Hepatocyte (in vitro differentiated cells): Measurements from ENCODE around the gene NUB1. TPM values are rescaled to one million over a fixed set of nuclear protein-coding genes. Genes with fewer than 3 reads are reported as not detected.

Experiments used
- DNase-seq: peaks from one replicate; pipeline ENCODE4 v3.0.0-alpha.2; 2016; ENCODE audit warnings: low spot score
- H2AFZ ChIP-seq: fragments of 200-600 bp; sonication (generic); 2 replicates; pipeline ENCODE4 v1.6.0; 2016; ENCODE audit warnings: antibody characterized with exemption, mild to moderate bottlenecking
- H3K27ac ChIP-seq: fragments of 200-600 bp; sonication (generic); 2 replicates; pipeline ENCODE4 v1.5.1; 2016; ENCODE audit warnings: mild to moderate bottlenecking
- H3K27me3 ChIP-seq: fragments of 200-600 bp; sonication (generic); 2 replicates; pipeline ENCODE4 v1.6.1; 2016
- H3K36me3 ChIP-seq: fragments of 200-600 bp; sonication (generic); replicated peaks from 2 replicates; pipeline ENCODE4 v1.5.1; 2016; ENCODE audit warnings: low read depth; ENCODE audit not compliant: insufficient read depth
- H3K4me1 ChIP-seq: fragments of 200-600 bp; sonication (generic); 2 replicates; pipeline ENCODE4 v1.5.1; 2016; ENCODE audit warnings: mild to moderate bottlenecking, moderate library complexity; ENCODE audit not compliant: insufficient read depth
- H3K4me2 ChIP-seq: fragments of 200-600 bp; sonication (generic); 2 replicates; pipeline ENCODE4 v1.6.0; 2016
- H3K4me3 ChIP-seq: fragments of 200-600 bp; sonication (generic); 2 replicates; pipeline ENCODE4 v1.5.1; 2016; ENCODE audit warnings: mild to moderate bottlenecking
- H3K79me2 ChIP-seq: fragments of 200-600 bp; sonication (generic); 2 replicates; pipeline ENCODE4 v1.6.0; 2017; ENCODE audit warnings: mild to moderate bottlenecking
- H3K9me2 ChIP-seq: fragments of 200-600 bp; sonication (generic); replicated peaks from 2 replicates; pipeline ENCODE4 v1.6.0; 2017; ENCODE audit warnings: mild to moderate bottlenecking; ENCODE audit not compliant: insufficient read depth
- H3K9me3 ChIP-seq: fragments of 200-600 bp; sonication (generic); 2 replicates; pipeline ENCODE4 v1.5.1; 2016; ENCODE audit warnings: low read depth, mild to moderate bottlenecking
- H4K20me1 ChIP-seq: fragments of 200-600 bp; sonication (generic); 2 replicates; pipeline ENCODE4 v1.6.0; 2016; ENCODE audit warnings: mild to moderate bottlenecking; ENCODE audit not compliant: insufficient read depth, poor library complexity, severe bottlenecking
- EZH2 ChIP-seq: fragments of 200-600 bp; sonication (generic); IDR thresholded peaks from 2 replicates; pipeline ENCODE4 v1.6.1; 2016; ENCODE audit warnings: antibody characterized with exemption, mild to moderate bottlenecking, borderline replicate concordance
- EZH2phosphoT487 ChIP-seq: fragments of 200-600 bp; sonication (generic); IDR thresholded peaks from one replicate; pipeline ENCODE4 v1.6.1; 2018; ENCODE audit warnings: antibody characterized with exemption, mild to moderate bottlenecking, low read depth, moderate library complexity; ENCODE audit not compliant: unreplicated experiment, severe bottlenecking
- WGBS: methylation state at CpG from one replicate; pipeline ENCODE4 v1.1.6; 2016; ENCODE audit warnings: low lambda C conversion rate; ENCODE audit errors: missing lambda C conversion rate; 5-methylcytosine and 5-hydroxymethylcytosine counted together
- polyA plus RNA-seq: library from polyadenylated mRNA; unstranded; fragments of >200 nt; fragmentation: Nextera tagmentation; extraction: Ambion mirVana; gene quantifications from 2 replicates; pipeline ENCODE4 v1.2.1, GENCODE V29; 2016
- total RNA-seq: library from RNA; depleted of rRNA; stranded (reverse); fragments of >200 nt; gene quantifications from 2 replicates; pipeline ENCODE4 v1.2.3, GENCODE V29; 2014
- TF ChIP-seq, protein P1 (sequence below): fragments of 200-600 bp; sonication (generic); IDR thresholded peaks from 2 replicates; pipeline ENCODE4 v1.5.1; 2016; ENCODE audit warnings: antibody characterized with exemption, mild to moderate bottlenecking; ENCODE audit not compliant: poor library complexity

Gene NUB1
- total and polyA plus RNA-seq, 2 experiments from 2014 or later: 28.4 to 38.6 TPM

DNA sequence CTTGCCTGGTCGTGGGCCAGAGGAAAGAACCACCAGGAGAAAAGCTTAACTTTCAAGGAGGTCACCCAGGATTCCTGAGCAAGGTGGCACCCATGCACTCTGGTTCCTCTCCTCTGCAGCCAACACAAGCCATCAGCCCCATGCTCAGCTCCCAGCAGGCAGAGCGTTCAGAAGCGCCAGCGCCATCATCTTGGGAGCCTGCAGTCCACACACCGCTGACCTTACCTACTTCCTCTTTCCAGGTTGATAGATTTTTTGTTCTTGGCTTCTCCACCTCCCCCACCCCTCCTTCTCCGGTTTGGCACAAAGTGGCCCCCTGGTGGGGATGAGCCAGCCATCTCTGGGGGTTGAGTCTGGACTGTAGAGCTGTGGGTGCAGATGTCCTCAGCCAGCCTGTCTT is 69.9 kb downstream of the NUB1 start:
- peaks cover 38% of the 10 kb centered on the region for H3K27me3 ChIP-seq

DNA sequence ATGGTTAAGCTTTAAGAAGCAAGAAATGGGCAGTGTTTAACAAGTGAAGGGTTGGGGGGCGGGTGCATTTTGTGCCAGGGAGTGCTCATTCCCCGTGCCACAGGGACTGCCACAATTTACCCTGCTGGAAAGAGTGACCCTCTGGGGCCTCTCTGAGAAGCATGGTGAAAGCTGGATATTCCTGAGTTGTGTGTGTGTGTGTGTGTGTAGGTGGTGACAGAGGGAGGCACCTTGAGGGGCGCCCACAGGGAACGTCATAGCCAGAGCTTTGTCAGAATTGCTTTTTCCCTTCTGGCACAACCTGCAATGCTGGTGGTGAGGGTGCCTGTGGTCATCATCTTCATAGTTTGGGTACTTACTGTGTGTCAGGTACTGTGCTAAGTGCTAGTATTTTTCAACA is 70.7 kb downstream of the NUB1 start:
- 88% methylated on average over 4 of the region's 4 CpGs for WGBS

More for the DNA sequence above, 69.9 kb downstream of the NUB1 start:
- Histone ChIP-seq H3K4me1 (peaks cover 10% of the 10 kb centered on the region), H3K36me3 (no peaks in the 10 kb centered on the region), H3K4me2 (no peak overlapping the region), H3K9me2 (no peaks in the 10 kb centered on the region), H4K20me1 (no peaks in the 10 kb centered on the region), H3K27ac (no peak overlapping the region), H3K9me3 (no peaks in the 10 kb centered on the region), H2AFZ (no peak overlapping the region), H3K79me2 (peaks cover 11% of the 10 kb centered on the region), H3K4me3 (no peak overlapping the region)
- TF ChIP-seq, protein P1, sequence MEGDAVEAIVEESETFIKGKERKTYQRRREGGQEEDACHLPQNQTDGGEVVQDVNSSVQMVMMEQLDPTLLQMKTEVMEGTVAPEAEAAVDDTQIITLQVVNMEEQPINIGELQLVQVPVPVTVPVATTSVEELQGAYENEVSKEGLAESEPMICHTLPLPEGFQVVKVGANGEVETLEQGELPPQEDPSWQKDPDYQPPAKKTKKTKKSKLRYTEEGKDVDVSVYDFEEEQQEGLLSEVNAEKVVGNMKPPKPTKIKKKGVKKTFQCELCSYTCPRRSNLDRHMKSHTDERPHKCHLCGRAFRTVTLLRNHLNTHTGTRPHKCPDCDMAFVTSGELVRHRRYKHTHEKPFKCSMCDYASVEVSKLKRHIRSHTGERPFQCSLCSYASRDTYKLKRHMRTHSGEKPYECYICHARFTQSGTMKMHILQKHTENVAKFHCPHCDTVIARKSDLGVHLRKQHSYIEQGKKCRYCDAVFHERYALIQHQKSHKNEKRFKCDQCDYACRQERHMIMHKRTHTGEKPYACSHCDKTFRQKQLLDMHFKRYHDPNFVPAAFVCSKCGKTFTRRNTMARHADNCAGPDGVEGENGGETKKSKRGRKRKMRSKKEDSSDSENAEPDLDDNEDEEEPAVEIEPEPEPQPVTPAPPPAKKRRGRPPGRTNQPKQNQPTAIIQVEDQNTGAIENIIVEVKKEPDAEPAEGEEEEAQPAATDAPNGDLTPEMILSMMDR: no peak
- TF ChIP-seq EZH2: no peak
- TF ChIP-seq EZH2phosphoT487: no peak
- 78% methylated on average over 5 of the region's 6 CpGs for WGBS
- DNase-seq: no peak

DNA sequence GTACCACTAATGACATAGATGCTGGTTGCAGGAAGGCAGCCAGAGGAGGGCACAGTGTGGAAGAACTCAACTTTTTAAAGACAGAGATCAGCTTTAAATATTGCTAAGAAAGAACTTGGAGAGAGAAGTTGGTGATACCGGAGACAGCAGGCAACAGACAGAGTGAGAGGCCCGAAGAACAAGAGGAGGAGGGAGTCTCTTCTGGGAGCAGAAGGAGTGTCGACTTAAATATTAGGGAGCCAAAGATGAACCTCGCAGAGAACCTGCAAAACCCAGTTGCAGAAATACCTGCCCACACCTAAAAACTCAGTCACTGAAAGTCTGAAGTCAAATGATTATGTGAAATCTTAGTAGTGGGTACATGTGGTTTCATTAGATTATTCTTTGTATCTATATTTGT is 71.6 kb downstream of the NUB1 start:
- Histone ChIP-seq H3K4me3 (no peak overlapping the region), H2AFZ (no peak overlapping the region), H3K4me1 (peaks cover 10% of the 10 kb centered on the region), H3K79me2 (peaks cover 6% of the 10 kb centered on the region), H3K27ac (no peak overlapping the region), H3K9me3 (no peaks in the 10 kb centered on the region), H3K9me2 (no peaks in the 10 kb centered on the region), H3K4me2 (no peak overlapping the region), H3K36me3 (no peaks in the 10 kb centered on the region), H4K20me1 (no peaks in the 10 kb centered on the region), H3K27me3 (peaks cover 37% of the 10 kb centered on the region)
- WGBS: 99% methylated on average over 4 of the region's 4 CpGs
- TF ChIP-seq EZH2phosphoT487 (no peak), EZH2 (no peak)
- TF ChIP-seq, protein P1: no peak
- no peak for DNase-seq

More for the DNA sequence above, 70.7 kb downstream of the NUB1 start:
- H3K4me2 ChIP-seq: no peak overlapping the region
- TF ChIP-seq, protein P1: no peak
- TF ChIP-seq EZH2 (no peak), EZH2phosphoT487 (no peak)
- H3K4me1 ChIP-seq: peaks cover 10% of the 10 kb centered on the region
- no peak overlapping the region for H3K4me3 ChIP-seq
- DNase-seq: no peak
- H3K27me3 ChIP-seq: peaks cover 38% of the 10 kb centered on the region
- H3K27ac ChIP-seq: no peak overlapping the region
- H4K20me1 ChIP-seq: no peaks in the 10 kb centered on the region
- H3K79me2 ChIP-seq: peaks cover 11% of the 10 kb centered on the region
- no peak overlapping the region for H2AFZ ChIP-seq
- H3K9me2 ChIP-seq: no peaks in the 10 kb centered on the region
- no peaks in the 10 kb centered on the region for H3K9me3 ChIP-seq
- no peaks in the 10 kb centered on the region for H3K36me3 ChIP-seq
